Thoracic aorta (tissue), 2 donors: ENCODE data around the gene PRKD1. TPM values are rescaled to one million over a fixed set of nuclear protein-coding genes. Genes with fewer than 3 reads are reported as not detected.

Experiments used
- ATAC-seq: fragments of 150-250 bp; one replicate; pipeline ENCODE4 v1.8.0; 2017; ENCODE audit warnings: low read depth; ENCODE audit not compliant: insufficient number of reproducible peaks, low FRiP score
- DNase-seq: peaks from one replicate; pipeline ENCODE4 v3.0.0-alpha.2; 2020; ENCODE audit warnings: low spot score
- H3K27ac ChIP-seq, 2 donors: fragments of 200-600 bp; sonication (generic); 1 replicate in 1 of 2; 2 replicates in 1 of 2; pipeline ENCODE4 v1.5.1; 2016; ENCODE audit warnings: mild to moderate bottlenecking in 2 of 2, moderate library complexity in 2 of 2
- H3K27me3 ChIP-seq: fragments of 200-600 bp; sonication (generic); replicated peaks from 2 replicates; pipeline ENCODE4 v1.6.0; 2016; ENCODE audit warnings: mild to moderate bottlenecking; ENCODE audit not compliant: insufficient read depth
- H3K36me3 ChIP-seq: fragments of 200-600 bp; sonication (generic); one replicate; pipeline ENCODE4 v1.5.1; 2016
- H3K4me1 ChIP-seq, 2 donors: fragments of 200-600 bp; sonication (generic); 1 replicate in 1 of 2; 2 replicates in 1 of 2; pipeline versions ENCODE4 v1.5.1 to v1.6.0; 2016; ENCODE audit warnings: low read depth in 2 of 2, mild to moderate bottlenecking in 1 of 2; ENCODE audit not compliant: control insufficient read depth in 1 of 2
- H3K4me3 ChIP-seq: fragments of 200-600 bp; sonication (generic); 2 replicates; pipeline ENCODE4 v1.5.1; 2016; ENCODE audit warnings: mild to moderate bottlenecking
- H3K9me3 ChIP-seq: fragments of 200-600 bp; sonication (generic); 2 replicates; pipeline ENCODE4 v1.5.1; 2016
- total RNA-seq, 2 donors: library from RNA; depleted of rRNA; stranded (reverse); fragments of >200 nt; gene quantifications; one replicate each; pipeline versions ENCODE4 v1.1.0 to v1.2.3, GENCODE V29; 2016
- TF ChIP-seq, protein P1 (sequence below): fragments of 200-600 bp; sonication (generic); IDR thresholded peaks from one replicate; pipeline ENCODE4 v1.5.1; 2019; ENCODE audit warnings: antibody characterized with exemption

PRKD1 gene
- total RNA-seq, 2 donors from 2014 or later = 34.0 to 38.4 TPM

DNA sequence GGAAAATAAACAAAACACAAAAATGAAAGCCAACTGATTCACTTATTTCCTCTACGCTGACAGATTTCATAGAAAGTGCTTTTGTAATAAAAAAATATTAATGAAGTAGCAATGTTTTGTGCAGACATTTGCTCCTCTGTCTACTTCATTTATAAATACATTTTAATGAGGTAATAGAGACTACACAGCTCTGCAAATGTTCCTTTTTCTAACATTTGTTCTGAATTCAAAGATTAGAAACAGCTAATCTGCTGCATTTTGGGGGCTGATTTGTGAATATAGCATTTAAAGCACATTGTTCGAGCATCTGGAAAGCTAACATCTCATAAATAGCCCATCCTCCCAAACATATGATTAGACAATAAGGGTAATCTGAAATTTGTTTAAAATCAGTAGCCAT, 97.8 kb downstream of the PRKD1 start:
- Histone ChIP-seq H3K9me3 (no peaks in the 10 kb centered on the region), H3K27ac (no peak overlapping the region), H3K4me1 (no peaks in the 10 kb centered on the region), H3K4me3 (no peak overlapping the region), H3K27me3 (no peaks in the 10 kb centered on the region), H3K36me3 (no peaks in the 10 kb centered on the region)
- TF ChIP-seq, protein P1, sequence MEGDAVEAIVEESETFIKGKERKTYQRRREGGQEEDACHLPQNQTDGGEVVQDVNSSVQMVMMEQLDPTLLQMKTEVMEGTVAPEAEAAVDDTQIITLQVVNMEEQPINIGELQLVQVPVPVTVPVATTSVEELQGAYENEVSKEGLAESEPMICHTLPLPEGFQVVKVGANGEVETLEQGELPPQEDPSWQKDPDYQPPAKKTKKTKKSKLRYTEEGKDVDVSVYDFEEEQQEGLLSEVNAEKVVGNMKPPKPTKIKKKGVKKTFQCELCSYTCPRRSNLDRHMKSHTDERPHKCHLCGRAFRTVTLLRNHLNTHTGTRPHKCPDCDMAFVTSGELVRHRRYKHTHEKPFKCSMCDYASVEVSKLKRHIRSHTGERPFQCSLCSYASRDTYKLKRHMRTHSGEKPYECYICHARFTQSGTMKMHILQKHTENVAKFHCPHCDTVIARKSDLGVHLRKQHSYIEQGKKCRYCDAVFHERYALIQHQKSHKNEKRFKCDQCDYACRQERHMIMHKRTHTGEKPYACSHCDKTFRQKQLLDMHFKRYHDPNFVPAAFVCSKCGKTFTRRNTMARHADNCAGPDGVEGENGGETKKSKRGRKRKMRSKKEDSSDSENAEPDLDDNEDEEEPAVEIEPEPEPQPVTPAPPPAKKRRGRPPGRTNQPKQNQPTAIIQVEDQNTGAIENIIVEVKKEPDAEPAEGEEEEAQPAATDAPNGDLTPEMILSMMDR = no peak
- ATAC-seq (no peak), DNase-seq (no peak)

DNA sequence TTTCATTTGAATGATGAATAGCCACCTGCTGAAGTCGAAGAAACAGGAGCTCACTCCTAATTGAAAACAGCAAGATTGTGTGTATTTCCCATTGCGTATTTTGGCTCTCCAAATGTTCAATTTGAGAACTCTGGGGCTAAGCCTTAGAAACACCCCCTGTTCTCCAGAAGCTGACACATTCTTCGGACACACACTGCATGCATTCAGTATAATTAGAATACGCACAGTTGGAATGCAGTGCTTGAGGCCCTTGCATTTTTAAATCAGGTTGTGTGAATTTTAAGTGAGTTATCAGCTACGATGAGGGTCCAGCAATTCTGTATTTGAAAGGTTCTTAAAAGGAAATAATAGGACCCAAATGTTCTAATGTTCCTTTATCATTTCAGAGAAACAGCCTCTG, 103.8 kb downstream of the PRKD1 start:
- Histone ChIP-seq H3K9me3 (no peaks in the 10 kb centered on the region), H3K36me3 (no peaks in the 10 kb centered on the region), H3K27ac (peak overlapping the region in 1 of 2 donors; percentile 23), H3K4me1 (peaks cover 10 to 35% of the 10 kb centered on the region in 2 donors), H3K27me3 (no peaks in the 10 kb centered on the region), H3K4me3 (no peak overlapping the region)
- DNase-seq (no peak), ATAC-seq (no peak)
- TF ChIP-seq, protein P1 = no peak

DNA sequence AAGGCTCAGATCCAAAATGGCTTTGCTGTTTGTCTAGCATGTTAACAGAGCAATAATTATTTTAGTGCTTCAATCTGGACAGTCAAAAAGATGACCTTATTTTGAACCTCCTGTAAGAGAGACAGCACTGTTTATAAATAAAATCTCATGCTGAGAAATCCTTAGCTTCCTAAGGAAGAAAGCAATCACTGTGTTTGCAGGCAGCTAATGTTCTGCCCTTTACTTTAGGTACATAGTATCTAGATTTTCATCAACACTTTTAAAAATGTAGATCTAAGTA, 105.3 kb downstream of the PRKD1 start:
- H3K27me3 ChIP-seq = no peaks in the 10 kb centered on the region

DNA sequence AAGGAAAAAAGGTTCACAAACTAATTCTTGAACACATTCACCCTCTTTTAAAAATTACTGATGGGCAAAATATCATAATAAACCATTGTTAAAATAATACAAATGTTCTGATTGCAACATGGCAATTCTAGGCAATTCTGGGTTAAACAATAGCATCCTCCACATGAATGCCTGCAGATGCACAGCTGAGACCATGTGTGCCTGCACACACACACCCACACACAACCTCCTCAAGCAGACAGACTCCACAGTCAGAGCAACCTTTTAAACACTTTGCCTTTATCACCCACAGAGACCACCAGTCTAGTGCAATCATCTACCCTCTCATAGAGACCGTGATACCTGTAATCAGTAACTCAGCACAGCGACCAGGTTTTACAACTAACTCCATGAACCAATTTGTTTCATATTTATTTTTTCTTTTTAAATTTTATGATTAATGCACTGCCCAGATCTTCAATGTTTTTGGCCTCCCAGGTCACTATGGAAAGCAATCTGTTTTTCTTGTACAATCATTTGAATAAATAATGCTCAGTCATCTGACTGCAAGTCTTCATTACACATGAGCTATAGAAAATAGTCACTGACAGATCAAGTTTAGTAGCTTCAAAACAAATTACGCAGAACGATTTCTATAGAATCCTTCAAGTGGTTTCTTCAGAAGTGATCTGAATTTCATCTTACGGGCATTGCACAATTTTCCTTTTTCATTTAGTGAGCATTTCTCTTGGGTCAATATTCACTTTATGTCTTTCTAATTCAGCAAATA, 105.8 kb downstream of the PRKD1 start:
- H3K27ac ChIP-seq = no peak overlapping the region
- DNase-seq = no peak
- H3K36me3 ChIP-seq = no peaks in the 10 kb centered on the region
- TF ChIP-seq, protein P1 = no peak
- H3K4me3 ChIP-seq = no peak overlapping the region
- peaks cover 10 to 35% of the 10 kb centered on the region in 2 donors for H3K4me1 ChIP-seq
- no peak for ATAC-seq
- no peaks in the 10 kb centered on the region for H3K9me3 ChIP-seq
- no peaks in the 10 kb centered on the region for H3K27me3 ChIP-seq

More for the DNA sequence above, 105.3 kb downstream of the PRKD1 start:
- no peak for DNase-seq
- ATAC-seq = no peak
- H3K4me1 ChIP-seq = peaks cover 10 to 35% of the 10 kb centered on the region in 2 donors
- no peak overlapping the region for H3K4me3 ChIP-seq
- H3K27ac ChIP-seq = no peak overlapping the region
- H3K36me3 ChIP-seq = no peaks in the 10 kb centered on the region
- H3K9me3 ChIP-seq = no peaks in the 10 kb centered on the region
- TF ChIP-seq, protein P1 = no peak

DNA sequence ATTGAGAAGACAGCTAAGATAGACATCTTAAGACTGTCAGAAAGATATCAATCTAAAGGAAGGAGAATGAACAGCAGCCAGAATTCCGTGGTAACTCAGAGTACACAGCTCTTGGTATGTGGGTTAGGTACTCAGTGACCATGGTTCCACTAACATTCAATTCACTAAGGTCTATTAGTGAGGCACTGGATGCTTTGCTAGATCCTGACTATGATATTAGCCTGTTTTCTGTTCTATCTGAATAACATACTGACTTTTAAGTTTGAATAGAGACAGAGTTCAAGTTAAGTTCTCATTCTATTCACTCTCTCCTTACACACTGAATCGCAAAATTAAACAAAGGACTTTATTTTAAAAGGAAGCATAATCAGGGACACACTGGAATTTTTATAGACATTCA, 106.4 kb downstream of the PRKD1 start:
- Histone ChIP-seq H3K27ac (no peak overlapping the region), H3K4me1 (peaks cover 10 to 35% of the 10 kb centered on the region in 2 donors), H3K27me3 (no peaks in the 10 kb centered on the region), H3K9me3 (no peaks in the 10 kb centered on the region), H3K36me3 (no peaks in the 10 kb centered on the region), H3K4me3 (no peak overlapping the region)
- DNase-seq (no peak), ATAC-seq (no peak)
- TF ChIP-seq, protein P1 = no peak
